ENCODE data around the gene CDH13. TPM values are rescaled to one million over a fixed set of nuclear protein-coding genes. Genes with fewer than 3 reads are reported as not detected.

Gene CDH13
- total and polyA plus RNA-seq, 2 donors (not counting 3 experiments of a cell fraction or from before 2014, with no cell fraction given): 96.6 to 124 TPM

DNA sequence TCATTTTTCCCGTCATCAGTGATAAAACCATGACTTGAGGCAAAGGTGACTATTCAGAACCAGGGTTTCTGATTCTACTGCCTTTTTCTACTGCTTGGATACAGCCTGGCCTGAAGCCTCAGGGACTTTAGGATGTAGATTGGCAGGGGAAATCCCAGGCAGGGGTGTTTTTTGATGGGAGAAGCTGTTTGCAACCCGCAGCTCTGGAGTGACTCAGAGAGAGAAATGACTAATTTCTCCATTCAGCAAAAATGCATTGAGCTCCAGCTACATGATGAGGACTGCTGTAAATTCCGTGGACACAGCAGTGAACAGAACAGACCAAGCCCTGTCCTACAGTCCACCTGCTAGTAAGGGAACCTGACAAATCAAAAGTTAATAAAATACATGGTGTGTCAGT lies 560.6 kb downstream of the CDH13 start:
- Histone ChIP-seq H3K27me3 (ENCODE audit: control insufficient read depth in 2 of 2, insufficient read depth in 2 of 2, low read length in 2 of 2) (no peaks in the 10 kb centered on the region), H3K4me2 (ENCODE audit: insufficient read depth, low read length) (no peak overlapping the region), H3K27ac (ENCODE audit: insufficient read depth, low read depth, low read length) (no peak overlapping the region), H3K9ac (replicated peaks; ENCODE audit: extremely low read depth, insufficient read depth, low read length) (no peak overlapping the region), H3K36me3 (ENCODE audit: control insufficient read depth in 2 of 2, extremely low read depth in 1 of 2, insufficient read depth in 2 of 2, low read length in 2 of 2) (no peaks in the 10 kb centered on the region), H3K79me2 (ENCODE audit: control insufficient read depth, insufficient read depth, low read length) (no peaks in the 10 kb centered on the region), H3K9me3 (replicated peaks; ENCODE audit: control insufficient read depth, insufficient read depth, low read length) (no peaks in the 10 kb centered on the region), H3K4me3 (replicated peaks in 1 of 3; ENCODE audit: insufficient read depth in 1 of 3, low read depth in 1 of 3, low read length in 3 of 3) (no peak overlapping the region), H2AFZ (ENCODE audit: low read depth, low read length) (no peak overlapping the region), H3K4me1 (ENCODE audit: control insufficient read depth, extremely low read depth, insufficient read depth, low read length) (no peaks in the 10 kb centered on the region), H3K9me1 (replicated peaks; ENCODE audit: control insufficient read depth, extremely low read depth, insufficient read depth, low read length) (no peaks in the 10 kb centered on the region), H4K20me1 (replicated peaks; ENCODE audit: control insufficient read depth, extremely low read depth, insufficient read depth, low read length) (no peaks in the 10 kb centered on the region)
- DNase-seq (ENCODE audit: low read depth, low spot score) (peak; percentile 53), FAIRE-seq (peak; percentile 85)
- intact Hi-C loops (cut with micrococcal nuclease): loop anchor here (5.0 kb wide), 1 partner anchor 75 kb away; no protein-coding TSS in a partner anchor
- dilution Hi-C loops (cut with MboI; ENCODE audit: extremely low pct_ligation_motif_present, low sequenced_read_pairs): no loop called here
- TF ChIP-seq MYC (IDR thresholded peaks at IDR 0.05; ENCODE audit: low read depth, low read length) (no peak), GATA2 (IDR thresholded peaks at IDR 0.05; ENCODE audit: insufficient read depth, insufficient read length, low read depth, low read length) (no peak), FOS (IDR thresholded peaks at IDR 0.05; ENCODE audit: borderline replicate concordance, insufficient read depth, low read length) (peak; percentile 62), EZH2 (IDR thresholded peaks at IDR 0.05; ENCODE audit: borderline replicate concordance, low read depth, low read length, severe bottlenecking) (no peak), JUN (IDR thresholded peaks at IDR 0.05; ENCODE audit: borderline replicate concordance, insufficient read depth, insufficient read length, low read depth) (peak; percentile 20), POLR2A (IDR thresholded peaks at IDR 0.05; ENCODE audit: low read depth, low read length) (no peak), POLR2AphosphoS5 (IDR thresholded peaks at IDR 0.05; ENCODE audit: insufficient read depth, low read depth, low read length) (no peak)
- TF ChIP-seq, protein P1, sequence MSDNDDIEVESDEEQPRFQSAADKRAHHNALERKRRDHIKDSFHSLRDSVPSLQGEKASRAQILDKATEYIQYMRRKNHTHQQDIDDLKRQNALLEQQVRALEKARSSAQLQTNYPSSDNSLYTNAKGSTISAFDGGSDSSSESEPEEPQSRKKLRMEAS (IDR thresholded peaks at IDR 0.05; ENCODE audit: insufficient read depth, insufficient read length): no peak
- TF ChIP-seq, protein P2, sequence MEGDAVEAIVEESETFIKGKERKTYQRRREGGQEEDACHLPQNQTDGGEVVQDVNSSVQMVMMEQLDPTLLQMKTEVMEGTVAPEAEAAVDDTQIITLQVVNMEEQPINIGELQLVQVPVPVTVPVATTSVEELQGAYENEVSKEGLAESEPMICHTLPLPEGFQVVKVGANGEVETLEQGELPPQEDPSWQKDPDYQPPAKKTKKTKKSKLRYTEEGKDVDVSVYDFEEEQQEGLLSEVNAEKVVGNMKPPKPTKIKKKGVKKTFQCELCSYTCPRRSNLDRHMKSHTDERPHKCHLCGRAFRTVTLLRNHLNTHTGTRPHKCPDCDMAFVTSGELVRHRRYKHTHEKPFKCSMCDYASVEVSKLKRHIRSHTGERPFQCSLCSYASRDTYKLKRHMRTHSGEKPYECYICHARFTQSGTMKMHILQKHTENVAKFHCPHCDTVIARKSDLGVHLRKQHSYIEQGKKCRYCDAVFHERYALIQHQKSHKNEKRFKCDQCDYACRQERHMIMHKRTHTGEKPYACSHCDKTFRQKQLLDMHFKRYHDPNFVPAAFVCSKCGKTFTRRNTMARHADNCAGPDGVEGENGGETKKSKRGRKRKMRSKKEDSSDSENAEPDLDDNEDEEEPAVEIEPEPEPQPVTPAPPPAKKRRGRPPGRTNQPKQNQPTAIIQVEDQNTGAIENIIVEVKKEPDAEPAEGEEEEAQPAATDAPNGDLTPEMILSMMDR (IDR thresholded peaks at IDR 0.05; ENCODE audit: extremely low read depth in 1 of 2, insufficient read depth in 1 of 2, low read depth in 1 of 2, low read length in 2 of 2): no peak
- BruUV-seq (replicated peaks): no TSS peak
- POLR2A ChIA-PET: no interaction called here
- CTCF ChIA-PET: interaction anchor here (0.8 to 2.2 kb wide), 8 partner anchors 10 to 925 kb away, joined by 3 to 11 read pairs (median 3); no protein-coding TSS in a partner anchor

Measured in endothelial cell of umbilical vein (primary cell).